Liver (tissue), 9 donors: Measurements from ENCODE around the gene DTWD1. TPM values are rescaled to one million over a fixed set of nuclear protein-coding genes. Genes with fewer than 3 reads are reported as not detected.

ENCODE experiments used
- DNase-seq: peaks from one replicate; pipeline ENCODE4 v3.0.0-alpha.2; 2017; ENCODE audit warnings: low spot score
- H3K27ac ChIP-seq, 2 donors: one replicate each; pipeline ENCODE4 v1.7.0; 2013; ENCODE audit warnings: inconsistent platforms in 2 of 2, low read length in 2 of 2, control low read depth in 1 of 2, low read depth in 1 of 2, mild to moderate bottlenecking in 1 of 2
- H3K27me3 ChIP-seq, 4 donors: one replicate each; pipeline versions ENCODE4 v1.6.1 to v1.7.0; 2013; ENCODE audit warnings: low read length in 3 of 4, inconsistent platforms in 1 of 4, mild to moderate bottlenecking in 1 of 4, moderate library complexity in 1 of 4; ENCODE audit not compliant: control insufficient read depth in 4 of 4, insufficient read depth in 4 of 4
- H3K36me3 ChIP-seq, 4 donors: one replicate each; pipeline versions ENCODE4 v1.6.1 to v1.7.0; 2013; ENCODE audit warnings: low read length in 3 of 4, mild to moderate bottlenecking in 3 of 4, low read depth in 1 of 4, moderate library complexity in 1 of 4; ENCODE audit not compliant: control insufficient read depth in 4 of 4, insufficient read depth in 3 of 4
- H3K4me1 ChIP-seq, 4 donors: one replicate each; pipeline versions ENCODE4 v1.6.1 to v1.7.0; 2013; ENCODE audit warnings: low read length in 3 of 4, mild to moderate bottlenecking in 3 of 4, moderate library complexity in 1 of 4; ENCODE audit not compliant: control insufficient read depth in 4 of 4, insufficient read depth in 4 of 4
- H3K4me3 ChIP-seq, 3 donors: one replicate each; pipeline versions ENCODE4 v1.6.1 to v1.7.0; 2013; ENCODE audit warnings: low read length in 3 of 3, control low read depth in 1 of 3, low read depth in 1 of 3, mild to moderate bottlenecking in 1 of 3
- H3K9ac ChIP-seq, 2 donors: one replicate each; pipeline ENCODE4 v1.7.0; 2013; ENCODE audit warnings: low read length in 2 of 2, mild to moderate bottlenecking in 2 of 2, moderate library complexity in 2 of 2, control low read depth in 1 of 2, low read depth in 1 of 2
- H3K9me3 ChIP-seq, 4 donors: one replicate each; pipeline versions ENCODE4 v1.6.1 to v1.7.0; 2013; ENCODE audit warnings: low read length in 3 of 4; ENCODE audit not compliant: control insufficient read depth in 4 of 4
- EGR1 ChIP-seq, 2 donors: IDR thresholded peaks; 2 replicates each; pipeline ENCODE4 v1.6.1; 2016 to 2018; ENCODE audit warnings: antibody characterized with exemption in 2 of 2, low read depth in 2 of 2
- FOXA2 ChIP-seq: IDR thresholded peaks from 2 replicates; pipeline ENCODE4 v1.6.1; 2016; ENCODE audit warnings: antibody characterized with exemption
- GABPA ChIP-seq, 2 donors: IDR thresholded peaks in 1 of 2; conservative IDR thresholded peaks in 1 of 2; 2 replicates each; pipeline ENCODE4 v1.6.1; 2016; ENCODE audit warnings: antibody characterized with exemption in 2 of 2, mild to moderate bottlenecking in 1 of 2, moderate library complexity in 1 of 2
- HNF4A ChIP-seq, 2 donors: conservative IDR thresholded peaks; 2 replicates each; pipeline ENCODE4 v1.6.1; 2016; ENCODE audit warnings: antibody characterized with exemption in 2 of 2, mild to moderate bottlenecking in 2 of 2
- HNF4G ChIP-seq: IDR thresholded peaks from 2 replicates; pipeline ENCODE4 v1.6.1; 2016; ENCODE audit warnings: antibody characterized with exemption
- JUND ChIP-seq, 2 donors: IDR thresholded peaks; 2 replicates each; pipeline ENCODE4 v1.6.1; 2016; ENCODE audit warnings: antibody characterized with exemption in 2 of 2
- NR2F2 ChIP-seq: IDR thresholded peaks from 2 replicates; pipeline ENCODE4 v1.6.1; 2016; ENCODE audit warnings: antibody characterized with exemption
- RAD21 ChIP-seq, 2 donors: IDR thresholded peaks; 2 replicates each; pipeline ENCODE4 v1.6.1; 2016; ENCODE audit warnings: antibody characterized with exemption in 2 of 2, mild to moderate bottlenecking in 2 of 2
- RXRA ChIP-seq, 2 donors: IDR thresholded peaks; 2 replicates each; pipeline ENCODE4 v1.6.1; 2017 to 2018; ENCODE audit warnings: antibody characterized with exemption in 2 of 2, mild to moderate bottlenecking in 1 of 2
- SP1 ChIP-seq: IDR thresholded peaks from 2 replicates; pipeline ENCODE4 v1.6.1; 2018; ENCODE audit warnings: antibody characterized with exemption, mild to moderate bottlenecking
- TAF1 ChIP-seq: conservative IDR thresholded peaks from 2 replicates; pipeline ENCODE4 v1.6.1; 2016; ENCODE audit warnings: antibody characterized with exemption, mild to moderate bottlenecking
- YY1 ChIP-seq: IDR thresholded peaks from 2 replicates; pipeline ENCODE4 v1.6.1; 2016; ENCODE audit warnings: antibody characterized with exemption, mild to moderate bottlenecking
- WGBS: extraction: QIAGEN DNeasy Blood & Tissue Kit; methylation state at CpG from one replicate; pipeline ENCODE4 v1.1.7; 2013; 5-methylcytosine and 5-hydroxymethylcytosine counted together
- polyA plus RNA-seq, 2 donors: library from polyadenylated mRNA; stranded (reverse) in 1 of 2; unstranded in 1 of 2; fragments of 200-250 nt in 1 of 2; fragments of >200 nt in 1 of 2; fragmentation: Nextera tagmentation in 1 of 2; extraction: Ambion mirVana in 1 of 2; gene quantifications; one replicate each; pipeline versions ENCODE4 v1.2.1 to v1.2.3, GENCODE V29; 2013 to 2015
- total RNA-seq, 2 donors: library from RNA; depleted of rRNA; stranded (reverse); fragments of >200 nt; gene quantifications; one replicate each; pipeline ENCODE4 v1.2.3, GENCODE V29; 2014
- TF ChIP-seq, protein P1 (sequence below): IDR thresholded peaks from 2 replicates; pipeline ENCODE4 v1.6.1; 2016; ENCODE audit warnings: antibody characterized with exemption
- TF ChIP-seq, protein P2 (sequence below): fragments of 150-350 bp; IDR thresholded peaks from 2 replicates; pipeline ENCODE4 v1.5.1; 2017; ENCODE audit warnings: improper control_type of control experiment, low read depth, low read length; ENCODE audit not compliant: missing input control
- TF ChIP-seq, protein P3 (sequence below): IDR thresholded peaks from 2 replicates; pipeline ENCODE4 v1.6.1; 2016; ENCODE audit warnings: antibody characterized with exemption, mild to moderate bottlenecking
- TF ChIP-seq, protein P4 (sequence below): IDR thresholded peaks from 2 replicates; pipeline ENCODE4 v1.6.1; 2016; ENCODE audit warnings: antibody characterized with exemption
- TF ChIP-seq, protein P5 (sequence below): IDR thresholded peaks from 2 replicates; pipeline ENCODE4 v1.6.1; 2016; ENCODE audit warnings: antibody characterized with exemption
- donor health status: healthy.
- donor health status: healthy.
- donor health status: healthy.
- donor health status: healthy.
- donor health status: healthy.

The DTWD1 gene
- total and polyA plus RNA-seq, 4 donors: 5.8 to 10.8 (median 9.7) TPM

DNA sequence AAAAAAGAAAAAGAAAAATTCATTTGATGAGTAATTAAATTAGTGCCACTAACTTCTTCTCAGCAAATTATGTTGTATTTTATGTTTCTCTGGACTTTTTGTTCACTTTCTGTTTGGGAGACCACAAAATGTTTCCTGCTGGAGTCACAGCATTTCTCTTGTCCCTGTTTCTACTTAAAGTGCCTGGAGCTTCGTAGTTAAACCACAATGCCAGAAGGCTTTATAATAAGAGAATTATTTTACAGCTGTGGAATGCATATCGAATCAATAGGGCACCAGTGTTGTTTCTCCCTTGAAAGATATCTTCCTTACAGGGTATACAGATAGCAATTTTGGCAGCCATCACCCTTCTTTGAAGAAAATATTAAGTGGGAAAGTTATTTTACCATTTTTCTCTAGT, 3.2 kb downstream of the DTWD1 start:
- Histone ChIP-seq H3K27ac (no peak overlapping the region), H3K36me3 (peaks cover 2 to 17% (median 10%) of the 10 kb centered on the region in 4 donors), H3K9ac (no peak overlapping the region), H3K4me1 (peaks cover 2 to 15% (median 5%) of the 10 kb centered on the region in 4 donors), H3K4me3 (no peak overlapping the region), H3K9me3 (peaks cover 0 to 6% (median 0%) of the 10 kb centered on the region in 4 donors), H3K27me3 (no peaks in the 10 kb centered on the region)
- WGBS: 79% methylated on average over 2 of the region's 2 CpGs
- TF ChIP-seq RAD21 (IDR thresholded peaks at IDR 0.05) (no peak), EGR1 (IDR thresholded peaks at IDR 0.05; ENCODE audit: low read depth in 2 of 2) (no peak), HNF4A (conservative IDR thresholded peaks at IDR 0.05) (no peak), NR2F2 (no peak), GABPA (IDR thresholded peaks at IDR 0.05 in 1 of 2, conservative IDR thresholded peaks at IDR 0.05 in 1 of 2) (no peak), SP1 (no peak), RXRA (IDR thresholded peaks at IDR 0.05) (no peak), JUND (IDR thresholded peaks at IDR 0.05) (no peak), TAF1 (no peak)
- TF ChIP-seq, protein P1, sequence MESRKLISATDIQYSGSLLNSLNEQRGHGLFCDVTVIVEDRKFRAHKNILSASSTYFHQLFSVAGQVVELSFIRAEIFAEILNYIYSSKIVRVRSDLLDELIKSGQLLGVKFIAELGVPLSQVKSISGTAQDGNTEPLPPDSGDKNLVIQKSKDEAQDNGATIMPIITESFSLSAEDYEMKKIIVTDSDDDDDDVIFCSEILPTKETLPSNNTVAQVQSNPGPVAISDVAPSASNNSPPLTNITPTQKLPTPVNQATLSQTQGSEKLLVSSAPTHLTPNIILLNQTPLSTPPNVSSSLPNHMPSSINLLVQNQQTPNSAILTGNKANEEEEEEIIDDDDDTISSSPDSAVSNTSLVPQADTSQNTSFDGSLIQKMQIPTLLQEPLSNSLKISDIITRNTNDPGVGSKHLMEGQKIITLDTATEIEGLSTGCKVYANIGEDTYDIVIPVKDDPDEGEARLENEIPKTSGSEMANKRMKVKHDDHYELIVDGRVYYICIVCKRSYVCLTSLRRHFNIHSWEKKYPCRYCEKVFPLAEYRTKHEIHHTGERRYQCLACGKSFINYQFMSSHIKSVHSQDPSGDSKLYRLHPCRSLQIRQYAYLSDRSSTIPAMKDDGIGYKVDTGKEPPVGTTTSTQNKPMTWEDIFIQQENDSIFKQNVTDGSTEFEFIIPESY: no peak
- TF ChIP-seq, protein P2, sequence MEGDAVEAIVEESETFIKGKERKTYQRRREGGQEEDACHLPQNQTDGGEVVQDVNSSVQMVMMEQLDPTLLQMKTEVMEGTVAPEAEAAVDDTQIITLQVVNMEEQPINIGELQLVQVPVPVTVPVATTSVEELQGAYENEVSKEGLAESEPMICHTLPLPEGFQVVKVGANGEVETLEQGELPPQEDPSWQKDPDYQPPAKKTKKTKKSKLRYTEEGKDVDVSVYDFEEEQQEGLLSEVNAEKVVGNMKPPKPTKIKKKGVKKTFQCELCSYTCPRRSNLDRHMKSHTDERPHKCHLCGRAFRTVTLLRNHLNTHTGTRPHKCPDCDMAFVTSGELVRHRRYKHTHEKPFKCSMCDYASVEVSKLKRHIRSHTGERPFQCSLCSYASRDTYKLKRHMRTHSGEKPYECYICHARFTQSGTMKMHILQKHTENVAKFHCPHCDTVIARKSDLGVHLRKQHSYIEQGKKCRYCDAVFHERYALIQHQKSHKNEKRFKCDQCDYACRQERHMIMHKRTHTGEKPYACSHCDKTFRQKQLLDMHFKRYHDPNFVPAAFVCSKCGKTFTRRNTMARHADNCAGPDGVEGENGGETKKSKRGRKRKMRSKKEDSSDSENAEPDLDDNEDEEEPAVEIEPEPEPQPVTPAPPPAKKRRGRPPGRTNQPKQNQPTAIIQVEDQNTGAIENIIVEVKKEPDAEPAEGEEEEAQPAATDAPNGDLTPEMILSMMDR: no peak
- TF ChIP-seq, protein P3, sequence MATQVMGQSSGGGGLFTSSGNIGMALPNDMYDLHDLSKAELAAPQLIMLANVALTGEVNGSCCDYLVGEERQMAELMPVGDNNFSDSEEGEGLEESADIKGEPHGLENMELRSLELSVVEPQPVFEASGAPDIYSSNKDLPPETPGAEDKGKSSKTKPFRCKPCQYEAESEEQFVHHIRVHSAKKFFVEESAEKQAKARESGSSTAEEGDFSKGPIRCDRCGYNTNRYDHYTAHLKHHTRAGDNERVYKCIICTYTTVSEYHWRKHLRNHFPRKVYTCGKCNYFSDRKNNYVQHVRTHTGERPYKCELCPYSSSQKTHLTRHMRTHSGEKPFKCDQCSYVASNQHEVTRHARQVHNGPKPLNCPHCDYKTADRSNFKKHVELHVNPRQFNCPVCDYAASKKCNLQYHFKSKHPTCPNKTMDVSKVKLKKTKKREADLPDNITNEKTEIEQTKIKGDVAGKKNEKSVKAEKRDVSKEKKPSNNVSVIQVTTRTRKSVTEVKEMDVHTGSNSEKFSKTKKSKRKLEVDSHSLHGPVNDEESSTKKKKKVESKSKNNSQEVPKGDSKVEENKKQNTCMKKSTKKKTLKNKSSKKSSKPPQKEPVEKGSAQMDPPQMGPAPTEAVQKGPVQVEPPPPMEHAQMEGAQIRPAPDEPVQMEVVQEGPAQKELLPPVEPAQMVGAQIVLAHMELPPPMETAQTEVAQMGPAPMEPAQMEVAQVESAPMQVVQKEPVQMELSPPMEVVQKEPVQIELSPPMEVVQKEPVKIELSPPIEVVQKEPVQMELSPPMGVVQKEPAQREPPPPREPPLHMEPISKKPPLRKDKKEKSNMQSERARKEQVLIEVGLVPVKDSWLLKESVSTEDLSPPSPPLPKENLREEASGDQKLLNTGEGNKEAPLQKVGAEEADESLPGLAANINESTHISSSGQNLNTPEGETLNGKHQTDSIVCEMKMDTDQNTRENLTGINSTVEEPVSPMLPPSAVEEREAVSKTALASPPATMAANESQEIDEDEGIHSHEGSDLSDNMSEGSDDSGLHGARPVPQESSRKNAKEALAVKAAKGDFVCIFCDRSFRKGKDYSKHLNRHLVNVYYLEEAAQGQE: no peak
- no peak for DNase-seq

DNA sequence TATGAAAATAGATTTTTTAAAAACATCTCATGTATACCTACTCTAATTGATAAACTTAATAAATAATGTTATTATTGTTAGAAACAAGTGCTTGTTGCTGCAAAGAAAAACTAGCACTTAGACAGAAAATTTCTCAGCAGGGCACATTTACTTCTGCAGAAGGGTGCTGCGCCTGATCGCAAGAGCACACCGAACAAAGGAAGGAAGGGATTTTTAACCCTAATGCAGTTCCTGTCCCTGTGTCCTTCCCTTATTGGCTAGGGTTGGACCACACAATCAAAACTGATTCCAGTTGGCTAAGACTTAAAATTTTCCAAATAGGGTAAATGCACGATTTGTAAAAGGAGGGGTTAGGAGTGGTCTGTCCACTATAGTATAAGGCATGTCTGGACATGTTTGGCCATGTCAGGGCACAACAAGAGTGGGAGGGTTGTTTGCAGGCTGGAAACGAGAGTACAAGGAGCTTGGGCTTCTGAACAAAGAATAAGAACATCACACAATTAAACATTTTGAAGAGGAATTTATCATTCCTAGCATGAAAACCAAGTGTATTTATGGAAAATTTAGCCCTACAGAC, 4.7 kb downstream of the DTWD1 start:
- no peak for DNase-seq
- no peak overlapping the region for H3K27ac ChIP-seq
- H3K9me3 ChIP-seq: peaks cover 0 to 6% (median 0%) of the 10 kb centered on the region in 4 donors
- peaks cover 2 to 21% (median 10%) of the 10 kb centered on the region in 4 donors for H3K36me3 ChIP-seq
- H3K4me3 ChIP-seq: no peak overlapping the region
- 98% methylated on average over 5 of the region's 5 CpGs for WGBS
- H3K27me3 ChIP-seq: no peaks in the 10 kb centered on the region
- no peak for TF ChIP-seq SP1
- TF ChIP-seq RXRA (IDR thresholded peaks at IDR 0.05): no peak
- no peak for TF ChIP-seq HNF4A (conservative IDR thresholded peaks at IDR 0.05)
- no peak for TF ChIP-seq FOXA2
- no peak for TF ChIP-seq JUND (IDR thresholded peaks at IDR 0.05)
- TF ChIP-seq, protein P2: no peak
- TF ChIP-seq, protein P4, sequence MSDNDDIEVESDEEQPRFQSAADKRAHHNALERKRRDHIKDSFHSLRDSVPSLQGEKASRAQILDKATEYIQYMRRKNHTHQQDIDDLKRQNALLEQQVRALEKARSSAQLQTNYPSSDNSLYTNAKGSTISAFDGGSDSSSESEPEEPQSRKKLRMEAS: no peak
- no peak for TF ChIP-seq YY1
- no peak for TF ChIP-seq EGR1 (IDR thresholded peaks at IDR 0.05; ENCODE audit: low read depth in 2 of 2)
- no peak for TF ChIP-seq HNF4G
- TF ChIP-seq GABPA (IDR thresholded peaks at IDR 0.05 in 1 of 2, conservative IDR thresholded peaks at IDR 0.05 in 1 of 2): no peak
- TF ChIP-seq, protein P3: no peak
- TF ChIP-seq, protein P5, sequence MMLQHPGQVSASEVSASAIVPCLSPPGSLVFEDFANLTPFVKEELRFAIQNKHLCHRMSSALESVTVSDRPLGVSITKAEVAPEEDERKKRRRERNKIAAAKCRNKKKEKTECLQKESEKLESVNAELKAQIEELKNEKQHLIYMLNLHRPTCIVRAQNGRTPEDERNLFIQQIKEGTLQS: no peak
- no peak for TF ChIP-seq NR2F2
- H3K9ac ChIP-seq: no peak overlapping the region
- peaks cover 0 to 10% (median 4%) of the 10 kb centered on the region in 4 donors for H3K4me1 ChIP-seq
